Panc1 (cell line): Measurements from ENCODE around the gene SLC27A1.

Experiments used
- POLR2AphosphoS5 ChIP-seq: IDR thresholded peaks from 2 replicates; pipeline ENCODE4 v1.6.1; 2012; ENCODE audit warnings: mild to moderate bottlenecking, low read depth, low read length, moderate library complexity
- REST ChIP-seq, 2 experiments: IDR thresholded peaks; 2 replicates each; pipeline ENCODE4 v1.6.1; 2011 to 2012; ENCODE audit warnings: low read depth in 2 of 2, control low read depth in 1 of 2, low read length in 1 of 2, mild to moderate bottlenecking in 1 of 2, moderate library complexity in 1 of 2; ENCODE audit not compliant: insufficient read depth in 1 of 2
- SIN3A ChIP-seq: IDR thresholded peaks from 2 replicates; pipeline ENCODE4 v1.6.1; 2012; ENCODE audit warnings: low read depth, mild to moderate bottlenecking, low read length, moderate library complexity, borderline replicate concordance; ENCODE audit not compliant: insufficient read depth
- TCF7L2 ChIP-seq: IDR thresholded peaks from 2 replicates; pipeline ENCODE4 v1.6.1; 2011; ENCODE audit warnings: mild to moderate bottlenecking, low read depth, low read length, inconsistent platforms
- TF ChIP-seq, protein P1 (sequence below): fragments of 450-650 bp; IDR thresholded peaks from 2 replicates; pipeline ENCODE4 v1.5.1; 2017; ENCODE audit warnings: mild to moderate bottlenecking

DNA sequence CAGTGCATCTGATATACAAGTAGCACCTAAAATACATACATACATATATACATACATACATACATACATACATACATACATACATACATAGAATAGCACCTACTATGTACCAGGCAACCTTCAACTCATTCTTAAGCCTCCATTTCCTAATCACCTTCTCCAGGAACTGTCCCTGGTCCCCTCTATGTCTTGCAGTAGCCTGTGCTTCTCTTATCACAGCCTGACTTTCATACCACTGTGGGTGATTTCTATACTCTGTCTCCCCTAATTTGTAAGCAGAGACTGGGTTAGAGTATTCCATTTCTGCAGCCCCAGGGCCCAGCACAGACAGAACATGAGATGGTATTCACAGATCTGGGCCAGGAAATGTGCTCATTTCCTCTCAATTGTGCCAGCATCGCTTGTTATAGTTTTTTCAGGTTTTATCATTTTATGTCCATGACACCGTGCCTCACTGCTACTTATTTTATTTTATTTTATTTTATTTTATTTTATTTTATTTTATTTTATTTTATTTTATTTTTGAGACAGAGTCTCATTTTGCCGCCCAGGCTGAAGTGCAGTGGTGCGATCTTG, 70.9 kb downstream of the SLC27A1 start:
- TF ChIP-seq, protein P1, sequence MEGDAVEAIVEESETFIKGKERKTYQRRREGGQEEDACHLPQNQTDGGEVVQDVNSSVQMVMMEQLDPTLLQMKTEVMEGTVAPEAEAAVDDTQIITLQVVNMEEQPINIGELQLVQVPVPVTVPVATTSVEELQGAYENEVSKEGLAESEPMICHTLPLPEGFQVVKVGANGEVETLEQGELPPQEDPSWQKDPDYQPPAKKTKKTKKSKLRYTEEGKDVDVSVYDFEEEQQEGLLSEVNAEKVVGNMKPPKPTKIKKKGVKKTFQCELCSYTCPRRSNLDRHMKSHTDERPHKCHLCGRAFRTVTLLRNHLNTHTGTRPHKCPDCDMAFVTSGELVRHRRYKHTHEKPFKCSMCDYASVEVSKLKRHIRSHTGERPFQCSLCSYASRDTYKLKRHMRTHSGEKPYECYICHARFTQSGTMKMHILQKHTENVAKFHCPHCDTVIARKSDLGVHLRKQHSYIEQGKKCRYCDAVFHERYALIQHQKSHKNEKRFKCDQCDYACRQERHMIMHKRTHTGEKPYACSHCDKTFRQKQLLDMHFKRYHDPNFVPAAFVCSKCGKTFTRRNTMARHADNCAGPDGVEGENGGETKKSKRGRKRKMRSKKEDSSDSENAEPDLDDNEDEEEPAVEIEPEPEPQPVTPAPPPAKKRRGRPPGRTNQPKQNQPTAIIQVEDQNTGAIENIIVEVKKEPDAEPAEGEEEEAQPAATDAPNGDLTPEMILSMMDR: no peak
- TF ChIP-seq REST (IDR thresholded peaks at IDR 0.05; ENCODE audit: insufficient read depth in 1 of 2, low read depth in 2 of 2, low read length in 1 of 2): no peak
- no peak for TF ChIP-seq POLR2AphosphoS5
- TF ChIP-seq SIN3A: no peak
- TF ChIP-seq TCF7L2: no peak
